Heart left ventricle (tissue), 16 donors: Measurements from ENCODE around the gene CNGB1. TPM values are rescaled to one million over a fixed set of nuclear protein-coding genes. Genes with fewer than 3 reads are reported as not detected.
A peak's percentile ranks its signal among the peaks of the same experiment; 100 is the strongest.

ENCODE experiments used
- ATAC-seq, 4 donors: fragments of 200-7000 bp; cut with Tn5 transposase; one replicate each; pipeline ENCODE4 v1.9.1; 2020 to 2022; ENCODE audit warnings: moderate library complexity in 4 of 4, mild to moderate bottlenecking in 3 of 4, moderate number of reproducible peaks in 1 of 4
- DNase-seq, 5 donors: peaks; one replicate each; pipeline ENCODE4 v3.0.0-alpha.2; 2020
- H3K27ac ChIP-seq, 12 donors: fragments of 200-600 bp; sonication (generic) in 4 of 12; one replicate each; pipeline versions ENCODE4 v1.5.0 to v1.8.0; 2016 to 2022; ENCODE audit warnings: mild to moderate bottlenecking in 2 of 12
- H3K27me3 ChIP-seq, 9 donors: fragments of 200-600 bp; sonication (generic) in 2 of 9; one replicate each; pipeline versions ENCODE4 v1.5.1 to v1.8.0; 2016 to 2022; ENCODE audit warnings: mild to moderate bottlenecking in 3 of 9
- H3K36me3 ChIP-seq, 9 donors: fragments of 200-600 bp; sonication (generic) in 2 of 9; one replicate each; pipeline versions ENCODE4 v1.5.0 to v1.8.0; 2018 to 2022; ENCODE audit warnings: mild to moderate bottlenecking in 2 of 9
- H3K4me1 ChIP-seq, 12 donors: fragments of 200-600 bp; sonication (generic) in 4 of 12; one replicate each; pipeline versions ENCODE4 v1.5.0 to v1.8.0; 2016 to 2022; ENCODE audit warnings: mild to moderate bottlenecking in 3 of 12
- H3K4me3 ChIP-seq, 12 donors: fragments of 200-600 bp; sonication (generic) in 4 of 12; one replicate each; pipeline versions ENCODE4 v1.5.0 to v1.8.0; 2017 to 2022; ENCODE audit warnings: mild to moderate bottlenecking in 9 of 12, moderate library complexity in 4 of 12
- H3K9me3 ChIP-seq, 12 donors: fragments of 200-600 bp; sonication (generic) in 4 of 12; one replicate each; pipeline versions ENCODE4 v1.5.0 to v1.8.0; 2016 to 2022; ENCODE audit warnings: mild to moderate bottlenecking in 1 of 12
- POLR2A ChIP-seq, 2 donors: fragments of 450-650 bp; IDR thresholded peaks; one replicate each; pipeline ENCODE4 v1.6.1; 2017; ENCODE audit warnings: antibody characterized with exemption in 2 of 2, mild to moderate bottlenecking in 2 of 2, moderate library complexity in 2 of 2
- WGBS, 4 donors: extraction: QIAGEN DNeasy Blood & Tissue Kit in 2 of 4; methylation state at CpG; one replicate each; pipeline versions ENCODE4 v1.1.5 to v1.1.7; 2013 to 2018; 5-methylcytosine and 5-hydroxymethylcytosine counted together
- intact Hi-C, 10 donors: fragments of 100-400 bp; cut with DNase I; formaldehyde crosslinking; loops; one replicate each; pipeline versions ENCODE4 v1.11.1 to v1.14.2; 2022
- polyA plus RNA-seq, 2 donors: library from polyadenylated mRNA; stranded (reverse); fragments of 200-250 nt; gene quantifications; one replicate each; pipeline ENCODE4 v1.2.3, GENCODE V29; 2013
- total RNA-seq, 9 donors: library from RNA; depleted of rRNA in 2 of 9; stranded (reverse); fragments of >200 nt in 2 of 9; fragmentation: NEBNext Ultra II Directional in 3 of 9; extraction: Animal tissue kit (Norgen Biotek cat#: 25700) in 3 of 9; gene quantifications; one replicate each; pipeline versions ENCODE4 v1.1.0 to v1.2.4, GENCODE V29; 2016 to 2023
- TF ChIP-seq, protein P1 (sequence below), 12 donors: fragments of 200-600 bp; sonication (generic) in 4 of 12; IDR thresholded peaks; one replicate each; pipeline versions ENCODE4 v1.5.0 to v1.8.0; 2018 to 2022; ENCODE audit warnings: antibody characterized with exemption in 12 of 12, mild to moderate bottlenecking in 5 of 12
- donor health status: ischemic (EF 13 %, LVEDD 7.1; RV severe dilation, severe dysfunction).
- donor health status: healthy with polysubstance abuse.
- donor health status: DM: no; HTN: yes; CAD: no.
- donor health status: DM: no; HTN: no; CAD: no.
- donor health status: ischemic (EF 25% LVEDD 6.9; RV normal size, moderate dysfunction).
- donor health status: ischemic (EF 25% LVEDD 5.7; RV mildly dilated, moderate dysfunction).
- donor health status: healthy.
- donor health status: DM: yes; HTN: yes; CAD: no.
- donor health status: ischemic (EF 35%, LVEDD 5.7; RV mildly dilated, moderate dysfunction).
- donor health status: nonischemic (EF 11% LVEDD 7.7; RV severe dilation, severe dysfunction).
- donor health status: DM: yes; HTN: yes; CAD: no.
- donor health status: PGD.
- donor health status: ischemic (EF 29% LVEDD 5.4; RV normal size, mild dysfunction).
- donor health status: nonischemic (EF 23%, LVEDD 6.1; RV moderate dilation, normal function).

Gene CNGB1
- total and polyA plus RNA-seq, 11 donors: not detected

DNA sequence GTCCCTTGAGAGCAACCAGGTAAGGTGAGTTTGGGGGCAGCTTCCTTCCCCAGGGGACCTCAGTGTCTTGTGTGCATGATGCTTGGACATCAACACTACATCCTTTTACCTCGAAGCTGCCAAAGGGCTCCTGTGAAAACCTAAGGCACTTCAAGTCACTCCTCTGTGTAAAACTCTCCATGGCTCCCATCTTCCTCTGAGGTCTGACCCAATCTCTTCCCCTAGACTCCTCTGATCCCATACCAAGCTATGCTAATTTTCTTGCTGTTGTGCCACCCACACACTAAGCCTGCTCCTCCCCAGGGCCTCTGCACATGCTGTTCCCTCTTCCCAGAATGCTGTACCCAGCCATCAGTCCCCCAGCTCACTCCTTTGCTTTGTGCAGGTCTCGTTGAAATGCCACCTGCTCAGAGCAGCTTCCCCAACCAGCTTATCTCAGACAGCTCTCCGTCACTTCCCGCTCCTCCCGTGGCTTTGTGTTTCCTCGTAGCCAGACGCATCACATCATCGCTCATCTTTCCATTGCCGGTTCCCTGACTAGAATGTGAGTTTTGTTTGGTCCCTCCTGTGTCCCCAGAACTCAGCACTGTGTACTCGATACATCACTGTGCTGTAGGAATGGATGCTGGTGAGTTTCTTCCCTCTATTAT, 78.4 kb downstream of the CNGB1 start:
- Histone ChIP-seq H3K9me3 (no peaks in the 10 kb centered on the region), H3K36me3 (no peaks in the 10 kb centered on the region), H3K4me3 (peak overlapping the region in 1 of 12 donors; percentile 47), H3K27me3 (no peaks in the 10 kb centered on the region), H3K4me1 (peaks cover 0 to 67% (median 0%) of the 10 kb centered on the region in 12 donors), H3K27ac (peak overlapping the region in 1 of 12 donors; percentile 95)
- 39 to 52% (median 42%) methylated on average over 10 of the region's 10 CpGs for WGBS, 4 donors
- TF ChIP-seq, protein P1, sequence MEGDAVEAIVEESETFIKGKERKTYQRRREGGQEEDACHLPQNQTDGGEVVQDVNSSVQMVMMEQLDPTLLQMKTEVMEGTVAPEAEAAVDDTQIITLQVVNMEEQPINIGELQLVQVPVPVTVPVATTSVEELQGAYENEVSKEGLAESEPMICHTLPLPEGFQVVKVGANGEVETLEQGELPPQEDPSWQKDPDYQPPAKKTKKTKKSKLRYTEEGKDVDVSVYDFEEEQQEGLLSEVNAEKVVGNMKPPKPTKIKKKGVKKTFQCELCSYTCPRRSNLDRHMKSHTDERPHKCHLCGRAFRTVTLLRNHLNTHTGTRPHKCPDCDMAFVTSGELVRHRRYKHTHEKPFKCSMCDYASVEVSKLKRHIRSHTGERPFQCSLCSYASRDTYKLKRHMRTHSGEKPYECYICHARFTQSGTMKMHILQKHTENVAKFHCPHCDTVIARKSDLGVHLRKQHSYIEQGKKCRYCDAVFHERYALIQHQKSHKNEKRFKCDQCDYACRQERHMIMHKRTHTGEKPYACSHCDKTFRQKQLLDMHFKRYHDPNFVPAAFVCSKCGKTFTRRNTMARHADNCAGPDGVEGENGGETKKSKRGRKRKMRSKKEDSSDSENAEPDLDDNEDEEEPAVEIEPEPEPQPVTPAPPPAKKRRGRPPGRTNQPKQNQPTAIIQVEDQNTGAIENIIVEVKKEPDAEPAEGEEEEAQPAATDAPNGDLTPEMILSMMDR (IDR thresholded peaks at IDR 0.05): no peak
- TF ChIP-seq POLR2A (IDR thresholded peaks at IDR 0.05): no peak
- intact Hi-C loops: loop anchor here in 2 of 10 donors (10.0 kb wide), 2 partner anchors 232 to 318 kb away; partner anchors contain the start of gene CFAP20 (in 1 of the 2)
- ATAC-seq (peak in 2 of 4 donors; percentile 19 to 38), DNase-seq (no peak)

GRCh38 chr16:57892041-57892440, 78.9 kb downstream of the CNGB1 start:
- 88 to 92% (median 89%) methylated on average over 8 of the region's 8 CpGs for WGBS, 4 donors
- intact Hi-C loops: loop anchor here in 2 of 10 donors (10.0 kb wide), 2 partner anchors 233 to 317 kb away; partner anchors contain the start of gene CFAP20 (in 1 of the 2)

DNA sequence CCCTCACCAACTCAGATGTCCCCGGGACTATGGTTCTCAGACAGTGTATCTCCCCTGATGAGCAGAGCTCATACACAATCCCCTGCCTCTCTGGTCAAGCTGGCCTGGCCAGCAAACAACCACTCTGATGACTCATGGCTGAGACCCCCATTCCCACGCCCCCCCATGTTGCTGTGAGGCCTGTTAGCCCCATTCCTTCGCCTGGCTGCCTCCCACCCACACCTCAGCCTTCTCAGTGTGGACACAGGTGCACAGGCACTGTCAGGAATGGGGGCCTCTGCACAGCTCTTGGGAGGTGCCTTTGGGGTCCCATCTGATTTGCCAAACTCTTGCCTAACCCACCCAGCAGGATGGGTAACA, 80.2 kb downstream of the CNGB1 start:
- Histone ChIP-seq H3K4me1 (peaks cover 0 to 64% (median 0%) of the 10 kb centered on the region in 12 donors), H3K4me3 (no peak overlapping the region), H3K36me3 (no peaks in the 10 kb centered on the region), H3K9me3 (no peaks in the 10 kb centered on the region), H3K27ac (peak overlapping the region in 1 of 12 donors; percentile 85), H3K27me3 (no peaks in the 10 kb centered on the region)
- peak in 1 of 4 donors; percentile 21 for ATAC-seq
- TF ChIP-seq, protein P1 (IDR thresholded peaks at IDR 0.05): no peak
- no peak for TF ChIP-seq POLR2A (IDR thresholded peaks at IDR 0.05)
- no peak for DNase-seq
- intact Hi-C loops: loop anchor here in 2 of 10 donors (10.0 kb wide), 2 partner anchors 234 to 316 kb away; partner anchors contain the start of gene CFAP20 (in 1 of the 2)
- 77 to 100% (median 82%) methylated on average over 1 to 3 of the region's 3 CpGs for WGBS, 4 donors

More at GRCh38 chr16:57892041-57892440, 78.9 kb downstream of the CNGB1 start:
- Histone ChIP-seq H3K4me3 (no peak overlapping the region), H3K27ac (peak overlapping the region in 1 of 12 donors; percentile 95), H3K9me3 (no peaks in the 10 kb centered on the region), H3K4me1 (peaks cover 0 to 67% (median 0%) of the 10 kb centered on the region in 12 donors), H3K36me3 (no peaks in the 10 kb centered on the region), H3K27me3 (no peaks in the 10 kb centered on the region)
- DNase-seq (no peak), ATAC-seq (no peak)
- TF ChIP-seq, protein P1 (IDR thresholded peaks at IDR 0.05): no peak
- TF ChIP-seq POLR2A (IDR thresholded peaks at IDR 0.05): no peak

GRCh38 chr16:57889960-57890751, 80.8 kb downstream of the CNGB1 start:
- TF ChIP-seq, protein P1 (IDR thresholded peaks at IDR 0.05): no peak
- TF ChIP-seq POLR2A (IDR thresholded peaks at IDR 0.05): no peak
- H3K27ac ChIP-seq: peak overlapping the region in 3 of 12 donors; percentile 10 to 85 (median 17)
- H3K9me3 ChIP-seq: no peaks in the 10 kb centered on the region
- peaks cover 0 to 1% (median 0%) of the 10 kb centered on the region in 9 donors for H3K27me3 ChIP-seq
- peak; percentile 54 to 80 (median 60) for ATAC-seq
- no peak for DNase-seq
- 65 to 73% (median 72%) methylated on average over 9 of the region's 9 CpGs for WGBS, 4 donors
- no peaks in the 10 kb centered on the region for H3K36me3 ChIP-seq
- H3K4me1 ChIP-seq: peaks cover 0 to 58% (median 0%) of the 10 kb centered on the region in 12 donors
- H3K4me3 ChIP-seq: no peak overlapping the region
- intact Hi-C loops: loop anchor here in 2 of 10 donors (10.0 kb wide), 2 partner anchors 235 to 315 kb away; partner anchors contain the start of gene CFAP20 (in 1 of the 2)
